Measurements from ENCODE around the gene ETV3.
"Not testable (repeated sequence)": the region's sequence is repeated elsewhere in the genome, so short reads cannot be mapped to it uniquely, and the experiment has no call there.

DNA sequence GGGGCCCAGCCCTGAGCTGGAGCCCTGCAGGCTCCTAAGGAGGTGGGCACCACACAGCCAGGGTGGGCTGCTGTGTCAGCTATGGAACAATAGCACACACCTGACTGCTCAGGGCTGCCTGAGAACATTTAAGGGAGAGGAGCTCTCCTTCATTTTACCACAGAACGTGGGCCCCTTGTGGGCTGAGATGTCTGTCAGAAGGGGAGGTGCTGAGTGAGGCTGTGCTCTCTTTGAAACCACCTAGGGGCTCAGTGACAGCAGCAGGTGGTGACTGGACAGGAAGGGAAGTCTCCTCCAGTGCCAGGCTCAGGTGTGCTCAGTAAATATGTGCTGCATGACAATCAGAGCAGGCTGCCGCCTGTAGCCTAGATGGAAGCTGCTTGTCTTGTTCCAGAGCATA, 35.0 kb upstream of the ETV3 start:
- TF ChIP-seq, protein P1, sequence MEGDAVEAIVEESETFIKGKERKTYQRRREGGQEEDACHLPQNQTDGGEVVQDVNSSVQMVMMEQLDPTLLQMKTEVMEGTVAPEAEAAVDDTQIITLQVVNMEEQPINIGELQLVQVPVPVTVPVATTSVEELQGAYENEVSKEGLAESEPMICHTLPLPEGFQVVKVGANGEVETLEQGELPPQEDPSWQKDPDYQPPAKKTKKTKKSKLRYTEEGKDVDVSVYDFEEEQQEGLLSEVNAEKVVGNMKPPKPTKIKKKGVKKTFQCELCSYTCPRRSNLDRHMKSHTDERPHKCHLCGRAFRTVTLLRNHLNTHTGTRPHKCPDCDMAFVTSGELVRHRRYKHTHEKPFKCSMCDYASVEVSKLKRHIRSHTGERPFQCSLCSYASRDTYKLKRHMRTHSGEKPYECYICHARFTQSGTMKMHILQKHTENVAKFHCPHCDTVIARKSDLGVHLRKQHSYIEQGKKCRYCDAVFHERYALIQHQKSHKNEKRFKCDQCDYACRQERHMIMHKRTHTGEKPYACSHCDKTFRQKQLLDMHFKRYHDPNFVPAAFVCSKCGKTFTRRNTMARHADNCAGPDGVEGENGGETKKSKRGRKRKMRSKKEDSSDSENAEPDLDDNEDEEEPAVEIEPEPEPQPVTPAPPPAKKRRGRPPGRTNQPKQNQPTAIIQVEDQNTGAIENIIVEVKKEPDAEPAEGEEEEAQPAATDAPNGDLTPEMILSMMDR (IDR thresholded peaks at IDR 0.05) = not testable (repeated sequence)
- not testable (repeated sequence) for TF ChIP-seq POLR2A (IDR thresholded peaks at IDR 0.05)
